ENCODE data around the gene TRIL. TPM values are rescaled to one million over a fixed set of nuclear protein-coding genes. Genes with fewer than 3 reads are reported as not detected.

TRIL gene
- total RNA-seq: 0.50 and 0.58 TPM in 2 replicates

GRCh38 chr7:28958235-28958979 is at the start of gene TRIL:
TRIL (minus strand) TSS chr7:28958330; CDS start chr7:28958046, 284 bp downstream.

Other genes with a start within 250 kb of the TRIL start
- 0.66 and 0.73 TPM in 2 replicates for gene CPVL, start 188.2 kb upstream of the TRIL start, total RNA-seq
- gene CHN2, start 236.4 kb upstream of the TRIL start, total RNA-seq: 0.17 and 0.29 TPM in 2 replicates